ENCODE data around the gene ABCB6.

GRCh38 chr2:219167997-219168396, 50.8 kb downstream of the ABCB6 start:
- no peak for TF ChIP-seq BHLHE40 (IDR thresholded peaks at IDR 0.05; ENCODE audit: borderline replicate concordance)
- TF ChIP-seq TARDBP (IDR thresholded peaks at IDR 0.05), result no peak
- TF ChIP-seq FOXA1 (IDR thresholded peaks at IDR 0.05), result no peak

Data from HEK293T (cell line).